Kidney epithelial cell (primary cell): ENCODE data around the gene UVRAG. TPM values are rescaled to one million over a fixed set of nuclear protein-coding genes. Genes with fewer than 3 reads are reported as not detected.
"Not testable (repeated sequence)": the region's sequence is repeated elsewhere in the genome, so short reads cannot be mapped to it uniquely, and the experiment has no call there.

Source experiments
- DNase-seq: peaks from one replicate; pipeline ENCODE4 v3.0.0-alpha.2; 2010; ENCODE audit warnings: low read depth
- H3K27me3 ChIP-seq: 2 replicates; pipeline ENCODE4 v1.6.0; 2011; ENCODE audit warnings: low read length; ENCODE audit not compliant: control insufficient read depth, insufficient read depth
- H3K36me3 ChIP-seq: 2 replicates; pipeline ENCODE4 v1.5.1; 2011; ENCODE audit warnings: low read length; ENCODE audit not compliant: control insufficient read depth, insufficient read depth
- H3K4me3 ChIP-seq: 2 replicates; pipeline ENCODE4 v1.5.1; 2011; ENCODE audit warnings: low read depth, mild to moderate bottlenecking, control low read depth, low read length
- total RNA-seq: library from RNA; depleted of rRNA; stranded (reverse); fragments of >200 nt; gene quantifications from 2 replicates; pipeline ENCODE4 v1.2.3, GENCODE V29; 2015
- TF ChIP-seq, protein P1 (sequence below): IDR thresholded peaks from 2 replicates; pipeline ENCODE4 v1.5.1; 2011; ENCODE audit warnings: mild to moderate bottlenecking, moderate library complexity, low read length, control low read depth, inconsistent platforms; ENCODE audit not compliant: insufficient read depth, poor library complexity, severe bottlenecking

UVRAG gene
- total RNA-seq, 1 donor from 2014 or later = 16.2 TPM

DNA sequence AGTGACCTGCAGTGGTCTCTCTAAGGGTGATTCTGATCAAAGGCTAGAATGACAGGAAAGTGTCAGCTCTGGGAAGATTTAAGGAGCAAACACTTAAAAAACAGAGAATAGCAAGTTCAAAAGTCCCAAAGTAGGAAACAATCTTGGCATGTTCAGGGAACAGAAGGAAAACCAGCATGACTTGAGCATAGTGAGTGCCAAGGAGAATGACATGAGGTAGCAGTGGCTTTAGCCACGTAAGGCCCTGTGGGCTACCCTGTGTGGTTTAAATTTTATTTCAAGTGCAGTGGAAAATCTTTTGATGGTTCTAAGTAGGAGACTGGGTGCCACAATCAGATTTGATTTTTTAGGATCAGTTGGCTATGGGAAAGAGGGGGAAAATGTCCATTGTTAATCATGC, 241.9 kb downstream of the UVRAG start:
- no peak for DNase-seq
- no peak overlapping the region for H3K4me3 ChIP-seq
- TF ChIP-seq, protein P1, sequence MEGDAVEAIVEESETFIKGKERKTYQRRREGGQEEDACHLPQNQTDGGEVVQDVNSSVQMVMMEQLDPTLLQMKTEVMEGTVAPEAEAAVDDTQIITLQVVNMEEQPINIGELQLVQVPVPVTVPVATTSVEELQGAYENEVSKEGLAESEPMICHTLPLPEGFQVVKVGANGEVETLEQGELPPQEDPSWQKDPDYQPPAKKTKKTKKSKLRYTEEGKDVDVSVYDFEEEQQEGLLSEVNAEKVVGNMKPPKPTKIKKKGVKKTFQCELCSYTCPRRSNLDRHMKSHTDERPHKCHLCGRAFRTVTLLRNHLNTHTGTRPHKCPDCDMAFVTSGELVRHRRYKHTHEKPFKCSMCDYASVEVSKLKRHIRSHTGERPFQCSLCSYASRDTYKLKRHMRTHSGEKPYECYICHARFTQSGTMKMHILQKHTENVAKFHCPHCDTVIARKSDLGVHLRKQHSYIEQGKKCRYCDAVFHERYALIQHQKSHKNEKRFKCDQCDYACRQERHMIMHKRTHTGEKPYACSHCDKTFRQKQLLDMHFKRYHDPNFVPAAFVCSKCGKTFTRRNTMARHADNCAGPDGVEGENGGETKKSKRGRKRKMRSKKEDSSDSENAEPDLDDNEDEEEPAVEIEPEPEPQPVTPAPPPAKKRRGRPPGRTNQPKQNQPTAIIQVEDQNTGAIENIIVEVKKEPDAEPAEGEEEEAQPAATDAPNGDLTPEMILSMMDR = no peak
- H3K27me3 ChIP-seq = no peaks in the 10 kb centered on the region
- no peaks in the 10 kb centered on the region for H3K36me3 ChIP-seq

GRCh38 chr11:76060475-76061036, 245.5 kb downstream of the UVRAG start:
- not testable (repeated sequence) for H3K4me3 ChIP-seq, H3K36me3 ChIP-seq, H3K27me3 ChIP-seq, DNase-seq

GRCh38 chr11:76062733-76063132, 247.7 kb downstream of the UVRAG start:
- TF ChIP-seq, protein P1 = no peak
- no peak overlapping the region for H3K4me3 ChIP-seq
- DNase-seq = no peak
- no peaks in the 10 kb centered on the region for H3K27me3 ChIP-seq
- no peaks in the 10 kb centered on the region for H3K36me3 ChIP-seq

GRCh38 chr11:76064192-76064591, 249.2 kb downstream of the UVRAG start:
- H3K4me3 ChIP-seq = no peak overlapping the region
- TF ChIP-seq, protein P1 = no peak
- no peaks in the 10 kb centered on the region for H3K36me3 ChIP-seq
- DNase-seq = no peak
- no peaks in the 10 kb centered on the region for H3K27me3 ChIP-seq

GRCh38 chr11:76067099-76067498, 252.1 kb downstream of the UVRAG start:
- no peak for DNase-seq
- Histone ChIP-seq H3K27me3 (no peaks in the 10 kb centered on the region), H3K36me3 (no peaks in the 10 kb centered on the region), H3K4me3 (no peak overlapping the region)
- TF ChIP-seq, protein P1 = no peak

- H3K27me3 ChIP-seq = no peaks in the 10 kb centered on the region
- no peak overlapping the region for H3K4me3 ChIP-seq
- TF ChIP-seq, protein P1 = no peak
- no peak for DNase-seq
- no peaks in the 10 kb centered on the region for H3K36me3 ChIP-seq
Observed at GRCh38 chr11:76069001-76069400, 254.0 kb downstream of the UVRAG start.
